CD4-positive, alpha-beta T cell (primary cell): ENCODE data around the gene KCTD16. TPM values are rescaled to one million over a fixed set of nuclear protein-coding genes. Genes with fewer than 3 reads are reported as not detected.

Experiments used
- ATAC-seq: fragments of 200-7000 bp; cut with Tn5 transposase; one replicate; pipeline ENCODE4 v1.10.0; 2022; ENCODE audit warnings: mild to moderate bottlenecking; ENCODE audit not compliant: poor library complexity
- CTCF ChIA-PET: fragments of 350-600 bp; sonication (Branson Sonifier 250); formaldehyde crosslinking; loops from one replicate; lab custom pipeline; 2021; ENCODE audit warnings: antibody characterized with exemption, inconsistent platforms; lab: Charles Lee
- POLR2A ChIA-PET: fragments of 350-600 bp; sonication (Branson Sonifier 250); formaldehyde crosslinking; loops from one replicate; lab custom pipeline; 2021; ENCODE audit warnings: antibody characterized with exemption, inconsistent platforms; lab: Charles Lee
- DNase-seq, 14 experiments: peaks; one replicate each; pipeline ENCODE4 v3.0.0-alpha.2; 2013 to 2020; ENCODE audit warnings: mixed read lengths in 2 of 14
- H3K27ac ChIP-seq, 2 donors: one replicate each; pipeline versions ENCODE4 v1.5.1 to v1.7.0; 2013; ENCODE audit warnings: low read length in 2 of 2, low read depth in 1 of 2, mild to moderate bottlenecking in 1 of 2
- H3K27me3 ChIP-seq, 2 experiments: 1 replicate in 1 of 2; 2 replicates in 1 of 2; pipeline versions ENCODE4 v1.6.1 to v1.7.0; 2013; ENCODE audit warnings: low read length in 2 of 2, control low read depth in 1 of 2, mild to moderate bottlenecking in 1 of 2, moderate library complexity in 1 of 2; ENCODE audit not compliant: insufficient read depth in 2 of 2, control insufficient read depth in 1 of 2
- H3K36me3 ChIP-seq: one replicate; pipeline ENCODE4 v1.6.1; 2013; ENCODE audit warnings: low read length, control low read depth; ENCODE audit not compliant: insufficient read depth
- H3K4me1 ChIP-seq: one replicate; pipeline ENCODE4 v1.6.1; 2013; ENCODE audit warnings: low read length, control low read depth; ENCODE audit not compliant: insufficient read depth
- H3K4me3 ChIP-seq: one replicate; pipeline ENCODE4 v1.5.1; 2013; ENCODE audit warnings: mild to moderate bottlenecking, low read length, moderate library complexity
- H3K9me3 ChIP-seq, 2 experiments: 1 replicate in 1 of 2; 2 replicates in 1 of 2; pipeline versions ENCODE4 v1.6.1 to v1.7.0; 2013; ENCODE audit warnings: low read length in 2 of 2, mild to moderate bottlenecking in 2 of 2, control low read depth in 1 of 2, moderate library complexity in 1 of 2; ENCODE audit not compliant: control insufficient read depth in 1 of 2, insufficient read depth in 1 of 2
- H3K27ac Mint-ChIP-seq: one replicate; pipeline ENCODE4 v1.8.0; 2020; ENCODE audit warnings: mixed read lengths
- H3K27me3 Mint-ChIP-seq: one replicate; pipeline ENCODE4 v1.8.0; 2021; ENCODE audit warnings: mixed read lengths
- H3K36me3 Mint-ChIP-seq: one replicate; pipeline ENCODE4 v1.8.0; 2021; ENCODE audit warnings: low read depth, mixed read lengths
- H3K4me1 Mint-ChIP-seq: one replicate; pipeline ENCODE4 v1.8.0; 2021; ENCODE audit warnings: low read depth, mixed read lengths
- H3K4me3 Mint-ChIP-seq: one replicate; pipeline ENCODE4 v1.8.0; 2020; ENCODE audit warnings: mild to moderate bottlenecking, mixed read lengths
- H3K9me3 Mint-ChIP-seq: one replicate; pipeline ENCODE4 v1.8.0; 2020; ENCODE audit warnings: mixed read lengths
- intact Hi-C, 2 experiments: fragments of 100-400 bp; cut with DNase I in 1 of 2; cut with micrococcal nuclease in 1 of 2; formaldehyde crosslinking; loops; one replicate each; pipeline versions ENCODE4 v1.15.1 to v1.9.0; 2023 to 2025; cut with DNase I, micrococcal nuclease
- total RNA-seq, 174 experiments: library from RNA in 2 of 174; stranded (reverse) in 2 of 174; gene quantifications; one replicate each; pipeline ENCODE4 v1.2.3 and lab custom pipeline; 2021 to 2026
- TF ChIP-seq, protein P1 (sequence below): fragments of 200-600 bp; IDR thresholded peaks from one replicate; pipeline ENCODE4 v1.8.0; 2022; ENCODE audit warnings: antibody characterized with exemption, mild to moderate bottlenecking

The KCTD16 gene
- total RNA-seq, 2 experiments from 2014 or later: not detected

DNA sequence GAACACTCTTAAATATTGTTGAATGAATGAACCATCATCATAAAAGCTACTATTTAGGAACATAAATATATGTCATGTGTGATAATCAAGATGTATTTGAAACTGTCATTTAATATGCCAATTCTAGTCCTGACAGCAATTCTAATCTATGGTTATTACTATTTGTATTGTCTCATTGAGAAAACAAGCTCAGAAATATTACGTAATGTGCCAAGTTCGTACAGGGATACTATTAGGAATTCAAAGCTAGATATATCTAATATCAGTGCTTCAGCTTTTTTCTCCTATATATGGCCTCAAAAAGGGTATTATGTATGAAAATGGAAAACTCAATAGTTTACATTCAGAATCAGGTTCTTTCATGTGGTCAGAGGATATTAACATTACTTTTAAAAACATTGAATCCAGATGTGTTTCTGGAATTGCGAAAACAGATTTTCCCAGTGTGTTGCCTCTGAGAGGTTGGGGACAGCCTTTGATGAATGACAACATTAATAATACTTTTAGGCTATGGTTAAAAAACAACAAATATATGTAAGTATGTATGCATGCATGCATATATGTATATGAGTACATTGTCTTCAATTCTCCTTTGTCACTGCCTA is 95.1 kb downstream of the KCTD16 start:
- H3K4me1 Mint-ChIP-seq: no peaks in the 10 kb centered on the region

DNA sequence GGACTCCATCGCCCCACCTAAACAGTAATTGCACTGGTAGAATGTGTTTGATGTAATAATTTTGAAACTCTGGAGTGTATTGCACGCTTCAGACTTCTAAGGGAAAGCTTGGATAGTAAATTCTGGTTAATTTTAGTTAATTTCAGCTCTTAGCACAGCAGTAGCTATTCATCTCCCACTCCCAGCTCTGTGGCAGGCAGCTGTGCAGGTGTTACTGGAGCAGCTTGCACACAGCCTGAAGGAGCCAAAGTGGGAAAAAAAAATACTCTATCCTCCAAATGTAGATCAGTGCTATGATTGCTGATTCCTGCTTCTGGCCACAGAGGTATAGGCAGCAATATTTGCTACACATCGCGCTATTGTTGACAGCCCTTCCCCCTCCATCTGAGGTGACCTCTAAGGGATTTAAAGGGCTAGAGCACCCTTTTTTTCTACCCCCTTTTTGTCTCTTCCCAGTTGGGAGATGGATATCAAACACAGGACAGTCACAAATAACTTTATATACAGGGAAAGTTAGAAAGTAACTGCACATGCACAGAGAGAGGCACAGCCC is 97.4 kb downstream of the KCTD16 start:
- TF ChIP-seq, protein P1, sequence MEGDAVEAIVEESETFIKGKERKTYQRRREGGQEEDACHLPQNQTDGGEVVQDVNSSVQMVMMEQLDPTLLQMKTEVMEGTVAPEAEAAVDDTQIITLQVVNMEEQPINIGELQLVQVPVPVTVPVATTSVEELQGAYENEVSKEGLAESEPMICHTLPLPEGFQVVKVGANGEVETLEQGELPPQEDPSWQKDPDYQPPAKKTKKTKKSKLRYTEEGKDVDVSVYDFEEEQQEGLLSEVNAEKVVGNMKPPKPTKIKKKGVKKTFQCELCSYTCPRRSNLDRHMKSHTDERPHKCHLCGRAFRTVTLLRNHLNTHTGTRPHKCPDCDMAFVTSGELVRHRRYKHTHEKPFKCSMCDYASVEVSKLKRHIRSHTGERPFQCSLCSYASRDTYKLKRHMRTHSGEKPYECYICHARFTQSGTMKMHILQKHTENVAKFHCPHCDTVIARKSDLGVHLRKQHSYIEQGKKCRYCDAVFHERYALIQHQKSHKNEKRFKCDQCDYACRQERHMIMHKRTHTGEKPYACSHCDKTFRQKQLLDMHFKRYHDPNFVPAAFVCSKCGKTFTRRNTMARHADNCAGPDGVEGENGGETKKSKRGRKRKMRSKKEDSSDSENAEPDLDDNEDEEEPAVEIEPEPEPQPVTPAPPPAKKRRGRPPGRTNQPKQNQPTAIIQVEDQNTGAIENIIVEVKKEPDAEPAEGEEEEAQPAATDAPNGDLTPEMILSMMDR: no peak
- Histone ChIP-seq H3K4me3 (no peak overlapping the region), H3K4me1 (no peaks in the 10 kb centered on the region), H3K27ac (no peak overlapping the region), H3K9me3 (peaks cover 0 to 16% of the 10 kb centered on the region in 2 experiments), H3K27me3 (no peaks in the 10 kb centered on the region), H3K36me3 (no peaks in the 10 kb centered on the region)
- ChIA-PET CTCF (no interaction called here), POLR2A (no interaction called here)
- Mint-ChIP-seq H3K4me3 (no peak overlapping the region), H3K27me3 (peaks cover 47% of the 10 kb centered on the region), H3K36me3 (no peaks in the 10 kb centered on the region), H3K4me1 (no peaks in the 10 kb centered on the region), H3K27ac (no peak overlapping the region), H3K9me3 (peaks cover 7% of the 10 kb centered on the region)
- no peak for ATAC-seq
- DNase-seq: no peak
- intact Hi-C loops: no loop called here

More for the DNA sequence above, 95.1 kb downstream of the KCTD16 start:
- H3K36me3 Mint-ChIP-seq: no peaks in the 10 kb centered on the region
- H3K4me3 Mint-ChIP-seq: no peak overlapping the region
- no peak for ATAC-seq
- Histone ChIP-seq H3K4me1 (no peaks in the 10 kb centered on the region), H3K36me3 (no peaks in the 10 kb centered on the region), H3K27ac (no peak overlapping the region), H3K9me3 (peaks cover 0 to 12% of the 10 kb centered on the region in 2 experiments), H3K27me3 (no peaks in the 10 kb centered on the region), H3K4me3 (no peak overlapping the region)
- peaks cover 54% of the 10 kb centered on the region for H3K27me3 Mint-ChIP-seq
- H3K27ac Mint-ChIP-seq: no peak overlapping the region
- DNase-seq: no peak
- POLR2A ChIA-PET: no interaction called here
- H3K9me3 Mint-ChIP-seq: peaks cover 7% of the 10 kb centered on the region
- CTCF ChIA-PET: no interaction called here
- TF ChIP-seq, protein P1: no peak
- intact Hi-C loops: no loop called here

DNA sequence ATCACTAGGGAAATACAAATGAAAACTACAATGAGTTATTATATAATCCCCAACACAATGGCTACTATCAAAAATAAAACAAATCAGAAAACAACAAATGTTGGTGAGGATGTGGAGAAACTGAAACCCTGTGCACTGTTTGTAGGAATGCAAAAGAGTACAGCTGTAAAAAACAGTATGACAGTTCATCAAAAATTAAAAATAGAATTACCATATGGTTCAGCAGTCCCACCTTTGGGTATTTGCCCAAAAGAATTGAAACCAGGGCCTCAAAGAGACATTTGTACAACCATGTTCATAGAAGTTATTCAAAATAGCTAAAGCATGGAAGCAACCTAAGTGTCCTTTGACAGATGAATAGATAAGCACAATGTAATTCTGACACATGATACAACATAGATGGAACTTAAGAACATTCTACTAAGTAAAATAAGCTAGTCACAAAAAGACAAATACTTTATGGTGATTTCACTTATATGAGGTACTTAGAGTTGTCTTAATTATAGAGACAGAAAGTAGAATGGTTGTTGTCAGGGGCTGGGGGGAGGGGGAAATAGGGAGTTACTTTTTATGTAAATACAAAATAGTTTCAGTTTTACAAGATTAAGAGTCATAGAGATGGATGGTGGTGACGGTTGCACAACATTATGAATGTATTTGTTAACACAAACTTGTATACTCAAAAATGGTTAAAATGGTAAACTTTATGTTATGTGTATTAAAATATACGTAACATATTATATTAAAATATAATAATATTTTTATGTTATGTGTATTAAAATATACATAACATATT is 102.8 kb downstream of the KCTD16 start:
- Histone ChIP-seq H3K36me3 (no peaks in the 10 kb centered on the region), H3K27ac (no peak overlapping the region), H3K4me1 (no peaks in the 10 kb centered on the region), H3K27me3 (no peaks in the 10 kb centered on the region), H3K4me3 (no peak overlapping the region), H3K9me3 (peaks cover 0 to 11% of the 10 kb centered on the region in 2 experiments)
- CTCF ChIA-PET: no interaction called here
- H3K27ac Mint-ChIP-seq: no peak overlapping the region
- H3K4me1 Mint-ChIP-seq: no peaks in the 10 kb centered on the region
- intact Hi-C loops: no loop called here
- POLR2A ChIA-PET: no interaction called here
- DNase-seq (no peak), ATAC-seq (no peak)
- H3K27me3 Mint-ChIP-seq: peaks cover 10% of the 10 kb centered on the region
- no peak overlapping the region for H3K4me3 Mint-ChIP-seq
- H3K36me3 Mint-ChIP-seq: no peaks in the 10 kb centered on the region
- TF ChIP-seq, protein P1: no peak
- peaks cover 7% of the 10 kb centered on the region for H3K9me3 Mint-ChIP-seq
